Measurements from ENCODE around the gene TBL1X.

Gene TBL1X

GRCh38 chrX:9482408-9482807 is 17.6 kb downstream of the TBL1X start:
- Histone ChIP-seq H3K9ac (ENCODE audit: low read depth, low read length) (no peak overlapping the region), H3K9me3 (ENCODE audit: insufficient read depth, low read depth, low read length) (no peaks in the 10 kb centered on the region), H3K4me3 (ENCODE audit: low read length) (no peak overlapping the region), H3K27ac (ENCODE audit: low read length) (no peak overlapping the region), H3K4me1 (ENCODE audit: insufficient read depth, low read length) (no peaks in the 10 kb centered on the region; the same call in 1 of the 2 replicates), H3K36me3 (ENCODE audit: insufficient read depth, low read depth, low read length) (no peaks in the 10 kb centered on the region; the same call in 1 of the 2 replicates), H3K27me3 (ENCODE audit: insufficient read depth, low read length) (no peaks in the 10 kb centered on the region)

- Histone ChIP-seq H3K4me3 (ENCODE audit: low read length) (no peak overlapping the region), H3K27ac (ENCODE audit: low read length) (no peak overlapping the region), H3K27me3 (ENCODE audit: insufficient read depth, low read length) (no peaks in the 10 kb centered on the region), H3K4me1 (ENCODE audit: insufficient read depth, low read length) (no peaks in the 10 kb centered on the region; the same call in 1 of the 2 replicates), H3K36me3 (ENCODE audit: insufficient read depth, low read depth, low read length) (no peaks in the 10 kb centered on the region; the same call in 1 of the 2 replicates), H3K9ac (ENCODE audit: low read depth, low read length) (no peak overlapping the region), H3K9me3 (ENCODE audit: insufficient read depth, low read depth, low read length) (no peaks in the 10 kb centered on the region)
Measured at GRCh38 chrX:9482837-9483236, 18.0 kb downstream of the TBL1X start.

GRCh38 chrX:9483376-9483775 is 18.5 kb downstream of the TBL1X start:
- no peaks in the 10 kb centered on the region; the same call in 1 of the 2 replicates for H3K4me1 ChIP-seq (ENCODE audit: insufficient read depth, low read length)
- H3K9ac ChIP-seq (ENCODE audit: low read depth, low read length): no peak overlapping the region
- H3K27me3 ChIP-seq (ENCODE audit: insufficient read depth, low read length): no peaks in the 10 kb centered on the region
- H3K27ac ChIP-seq (ENCODE audit: low read length): no peak overlapping the region
- H3K36me3 ChIP-seq (ENCODE audit: insufficient read depth, low read depth, low read length): no peaks in the 10 kb centered on the region; the same call in 1 of the 2 replicates
- H3K9me3 ChIP-seq (ENCODE audit: insufficient read depth, low read depth, low read length): no peaks in the 10 kb centered on the region
- H3K4me3 ChIP-seq (ENCODE audit: low read length): no peak overlapping the region

GRCh38 chrX:9486786-9487387 is 22.0 kb downstream of the TBL1X start:
- Histone ChIP-seq H3K9ac (ENCODE audit: low read depth, low read length) (no peak overlapping the region), H3K4me3 (ENCODE audit: low read length) (no peak overlapping the region), H3K36me3 (ENCODE audit: insufficient read depth, low read depth, low read length) (no peaks in the 10 kb centered on the region), H3K4me1 (ENCODE audit: insufficient read depth, low read length) (no peaks in the 10 kb centered on the region; the same call in 1 of the 2 replicates), H3K27ac (ENCODE audit: low read length) (no peak overlapping the region), H3K27me3 (ENCODE audit: insufficient read depth, low read length) (no peaks in the 10 kb centered on the region), H3K9me3 (ENCODE audit: insufficient read depth, low read depth, low read length) (no peaks in the 10 kb centered on the region)

- no peaks in the 10 kb centered on the region for H3K9me3 ChIP-seq (ENCODE audit: insufficient read depth, low read depth, low read length)
- no peak overlapping the region for H3K27ac ChIP-seq (ENCODE audit: low read length)
- H3K4me1 ChIP-seq (ENCODE audit: insufficient read depth, low read length): no peaks in the 10 kb centered on the region
- no peak overlapping the region for H3K4me3 ChIP-seq (ENCODE audit: low read length)
- H3K9ac ChIP-seq (ENCODE audit: low read depth, low read length): no peak overlapping the region
- no peaks in the 10 kb centered on the region for H3K27me3 ChIP-seq (ENCODE audit: insufficient read depth, low read length)
- no peaks in the 10 kb centered on the region for H3K36me3 ChIP-seq (ENCODE audit: insufficient read depth, low read depth, low read length)
Measured at GRCh38 chrX:9488586-9488985, 23.7 kb downstream of the TBL1X start.

- Histone ChIP-seq H3K4me3 (ENCODE audit: low read length) (no peak overlapping the region), H3K36me3 (ENCODE audit: insufficient read depth, low read depth, low read length) (no peaks in the 10 kb centered on the region), H3K27ac (ENCODE audit: low read length) (no peak overlapping the region), H3K4me1 (ENCODE audit: insufficient read depth, low read length) (no peaks in the 10 kb centered on the region), H3K27me3 (ENCODE audit: insufficient read depth, low read length) (no peaks in the 10 kb centered on the region), H3K9me3 (ENCODE audit: insufficient read depth, low read depth, low read length) (no peaks in the 10 kb centered on the region), H3K9ac (ENCODE audit: low read depth, low read length) (no peak overlapping the region)
Measured at GRCh38 chrX:9489234-9489633, 24.4 kb downstream of the TBL1X start.

- no peak overlapping the region for H3K9ac ChIP-seq (ENCODE audit: low read depth, low read length)
- H3K36me3 ChIP-seq (ENCODE audit: insufficient read depth, low read depth, low read length): no peaks in the 10 kb centered on the region
- H3K9me3 ChIP-seq (ENCODE audit: insufficient read depth, low read depth, low read length): no peaks in the 10 kb centered on the region
- no peak overlapping the region for H3K4me3 ChIP-seq (ENCODE audit: low read length)
- peaks cover 7% of the 10 kb centered on the region; the same call in 1 of the 2 replicates for H3K4me1 ChIP-seq (ENCODE audit: insufficient read depth, low read length)
- no peaks in the 10 kb centered on the region for H3K27me3 ChIP-seq (ENCODE audit: insufficient read depth, low read length)
- H3K27ac ChIP-seq (ENCODE audit: low read length): no peak overlapping the region
Measured at GRCh38 chrX:9492901-9493300, 28.0 kb downstream of the TBL1X start.

GRCh38 chrX:9493936-9494335 is 29.1 kb downstream of the TBL1X start:
- H3K9me3 ChIP-seq (ENCODE audit: insufficient read depth, low read depth, low read length): no peaks in the 10 kb centered on the region
- H3K27me3 ChIP-seq (ENCODE audit: insufficient read depth, low read length): no peaks in the 10 kb centered on the region
- no peak overlapping the region for H3K4me3 ChIP-seq (ENCODE audit: low read length)
- H3K4me1 ChIP-seq (ENCODE audit: insufficient read depth, low read length): peaks cover 7% of the 10 kb centered on the region; the same call in 1 of the 2 replicates
- H3K27ac ChIP-seq (ENCODE audit: low read length): no peak overlapping the region
- no peaks in the 10 kb centered on the region for H3K36me3 ChIP-seq (ENCODE audit: insufficient read depth, low read depth, low read length)
- H3K9ac ChIP-seq (ENCODE audit: low read depth, low read length): no peak overlapping the region

- no peak overlapping the region for H3K4me3 ChIP-seq (ENCODE audit: low read length)
- H3K9me3 ChIP-seq (ENCODE audit: insufficient read depth, low read depth, low read length): no peaks in the 10 kb centered on the region
- no peaks in the 10 kb centered on the region for H3K36me3 ChIP-seq (ENCODE audit: insufficient read depth, low read depth, low read length)
- no peaks in the 10 kb centered on the region for H3K27me3 ChIP-seq (ENCODE audit: insufficient read depth, low read length)
- H3K27ac ChIP-seq (ENCODE audit: low read length): no peak overlapping the region
- peaks cover 7% of the 10 kb centered on the region; the same call in 1 of the 2 replicates for H3K4me1 ChIP-seq (ENCODE audit: insufficient read depth, low read length)
- no peak overlapping the region for H3K9ac ChIP-seq (ENCODE audit: low read depth, low read length)
Measured at GRCh38 chrX:9494771-9495170, 29.9 kb downstream of the TBL1X start.

GRCh38 chrX:9495496-9495895 is 30.6 kb downstream of the TBL1X start:
- Histone ChIP-seq H3K4me1 (ENCODE audit: insufficient read depth, low read length) (peaks cover 7% of the 10 kb centered on the region; the same call in 1 of the 2 replicates), H3K27me3 (ENCODE audit: insufficient read depth, low read length) (no peaks in the 10 kb centered on the region), H3K9ac (ENCODE audit: low read depth, low read length) (no peak overlapping the region), H3K36me3 (ENCODE audit: insufficient read depth, low read depth, low read length) (no peaks in the 10 kb centered on the region), H3K9me3 (ENCODE audit: insufficient read depth, low read depth, low read length) (no peaks in the 10 kb centered on the region), H3K4me3 (ENCODE audit: low read length) (no peak overlapping the region), H3K27ac (ENCODE audit: low read length) (no peak overlapping the region)

- Histone ChIP-seq H3K27me3 (ENCODE audit: insufficient read depth, low read length) (no peaks in the 10 kb centered on the region), H3K27ac (ENCODE audit: low read length) (no peak overlapping the region), H3K4me3 (ENCODE audit: low read length) (no peak overlapping the region), H3K4me1 (ENCODE audit: insufficient read depth, low read length) (peaks cover 7% of the 10 kb centered on the region; the same call in 1 of the 2 replicates), H3K36me3 (ENCODE audit: insufficient read depth, low read depth, low read length) (peaks cover 12% of the 10 kb centered on the region; the same call in 1 of the 2 replicates), H3K9me3 (ENCODE audit: insufficient read depth, low read depth, low read length) (no peaks in the 10 kb centered on the region), H3K9ac (ENCODE audit: low read depth, low read length) (no peak overlapping the region)
Measured at GRCh38 chrX:9498236-9498635, 33.4 kb downstream of the TBL1X start.

- Histone ChIP-seq H3K4me3 (ENCODE audit: low read length) (no peak overlapping the region), H3K9me3 (ENCODE audit: insufficient read depth, low read depth, low read length) (no peaks in the 10 kb centered on the region), H3K27me3 (ENCODE audit: insufficient read depth, low read length) (no peaks in the 10 kb centered on the region), H3K4me1 (ENCODE audit: insufficient read depth, low read length) (no peaks in the 10 kb centered on the region), H3K27ac (ENCODE audit: low read length) (no peak overlapping the region), H3K9ac (ENCODE audit: low read depth, low read length) (no peak overlapping the region), H3K36me3 (ENCODE audit: insufficient read depth, low read depth, low read length) (peaks cover 22% of the 10 kb centered on the region)
Measured at GRCh38 chrX:9500584-9500983, 35.7 kb downstream of the TBL1X start.
